Activated naive CD4-positive, alpha-beta T cell treated with anti-CD3 and anti-CD28 coated beads, Interleukin-2, amount 10 ng/mL, durations not matched to agents 7 days and 5 days (primary cell): ENCODE measurements around the gene CSTF3.

Source experiments
- CTCF ChIA-PET: fragments of 350-600 bp; sonication (Branson Sonifier 250); formaldehyde crosslinking; loops from one replicate; lab custom pipeline; 2021; ENCODE audit warnings: antibody characterized with exemption; lab: Charles Lee
- DNase-seq: peaks from one replicate; pipeline ENCODE4 v3.0.0-alpha.2; 2020
- H3K27ac Mint-ChIP-seq: one replicate; pipeline ENCODE4 v1.8.0; 2021; ENCODE audit warnings: mild to moderate bottlenecking, moderate library complexity, mixed read lengths
- H3K27me3 Mint-ChIP-seq: one replicate; pipeline ENCODE4 v1.8.0; 2021; ENCODE audit warnings: mild to moderate bottlenecking, mixed read lengths
- H3K36me3 Mint-ChIP-seq: one replicate; pipeline ENCODE4 v1.8.0; 2021; ENCODE audit warnings: mixed read lengths
- H3K4me1 Mint-ChIP-seq: one replicate; pipeline ENCODE4 v1.8.0; 2021; ENCODE audit warnings: mixed read lengths
- H3K4me3 Mint-ChIP-seq: one replicate; pipeline ENCODE4 v1.8.0; 2021; ENCODE audit warnings: mild to moderate bottlenecking, moderate library complexity, mixed read lengths
- H3K9me3 Mint-ChIP-seq: one replicate; pipeline ENCODE4 v1.8.0; 2021; ENCODE audit warnings: mixed read lengths

Gene CSTF3

DNA sequence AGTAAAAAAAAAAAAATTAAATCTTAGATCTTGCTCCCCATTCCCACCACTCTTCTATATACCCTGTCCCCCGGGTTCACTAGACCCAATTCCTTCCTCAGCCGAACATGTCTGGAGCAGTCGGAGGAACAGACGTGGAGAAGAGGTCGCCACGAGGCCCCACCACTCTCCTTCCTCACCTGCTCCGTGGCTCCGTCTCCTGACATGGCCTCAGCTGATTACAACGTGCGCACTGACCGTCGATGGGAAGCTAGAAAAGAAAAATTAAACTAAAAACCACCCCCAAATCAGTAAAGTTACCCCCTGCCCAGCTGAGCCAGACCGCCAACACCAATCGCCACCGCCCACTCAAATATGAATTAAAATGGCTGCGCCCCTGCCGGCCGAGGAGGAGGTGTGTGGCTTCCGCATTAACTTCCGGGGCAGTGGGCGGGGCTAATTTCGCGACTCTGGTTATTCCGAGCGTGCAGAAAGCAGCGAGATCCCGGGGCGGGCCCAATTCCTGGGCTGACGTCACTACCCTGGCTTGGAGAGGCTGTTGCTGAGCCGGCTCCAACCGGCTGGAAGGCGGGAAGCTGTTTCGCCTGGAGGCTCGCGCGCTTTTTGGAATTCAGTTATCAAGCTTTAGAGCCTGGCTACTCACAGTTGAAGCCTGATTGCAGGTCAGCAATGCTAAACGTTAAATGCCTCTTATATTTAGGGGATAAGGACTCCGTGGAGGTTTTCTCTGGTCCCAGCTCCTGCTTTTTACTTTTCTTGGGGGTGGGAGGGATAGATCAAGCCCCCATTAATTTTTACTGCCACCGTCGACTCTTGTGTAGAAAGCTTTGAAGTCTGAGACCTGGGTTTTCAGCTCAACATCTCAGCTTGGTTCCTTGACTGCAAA lies at the start of gene CSTF3:
Gene CSTF3 (minus strand): TSS at position 361 of the 886 bp plus-strand sequence. CDS start 155 bp downstream, at position 206.
- Mint-ChIP-seq H3K27ac (peak within 1 kb of the TSS; percentile 95), H3K27me3 (no peaks in the 10 kb centered on the region), H3K36me3 (peaks cover 24% of the 10 kb centered on the region), H3K9me3 (no peaks in the 10 kb centered on the region), H3K4me3 (peak within 1 kb of the TSS; percentile 100), H3K4me1 (peaks cover 39% of the 10 kb centered on the region)
- CTCF ChIA-PET, result interaction anchor here (1.0 kb wide), 1 partner anchor 8 kb away, joined by 3 read pairs; no protein-coding TSS in a partner anchor
- DNase-seq, result peak; percentile 98

DNA sequence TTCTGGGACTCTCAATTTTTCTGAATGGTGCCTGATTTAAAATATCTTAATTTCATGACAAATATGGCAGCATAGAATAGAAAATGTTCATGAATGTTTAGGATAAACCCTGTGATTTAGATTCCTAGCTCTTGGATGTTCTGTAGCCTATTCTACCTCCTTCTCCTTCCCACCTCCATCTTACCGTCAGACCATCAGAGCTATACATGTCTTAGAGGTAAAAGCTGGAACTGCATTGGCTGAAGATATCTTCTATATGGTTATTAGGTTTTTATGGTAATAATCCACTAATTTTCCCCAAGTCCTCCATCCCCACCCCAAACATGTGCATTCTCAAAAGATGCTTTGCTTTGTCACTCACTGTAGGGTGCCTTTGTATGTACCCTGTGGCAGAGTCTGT lies 46.9 kb upstream of the CSTF3 start:
- DNase-seq, result no peak
- no peaks in the 10 kb centered on the region for H3K36me3 Mint-ChIP-seq
- H3K27ac Mint-ChIP-seq, result no peak overlapping the region
- no peaks in the 10 kb centered on the region for H3K27me3 Mint-ChIP-seq
- CTCF ChIA-PET, result no interaction called here
- no peak overlapping the region for H3K4me3 Mint-ChIP-seq
- H3K4me1 Mint-ChIP-seq, result peaks cover 4% of the 10 kb centered on the region
- no peaks in the 10 kb centered on the region for H3K9me3 Mint-ChIP-seq

DNA sequence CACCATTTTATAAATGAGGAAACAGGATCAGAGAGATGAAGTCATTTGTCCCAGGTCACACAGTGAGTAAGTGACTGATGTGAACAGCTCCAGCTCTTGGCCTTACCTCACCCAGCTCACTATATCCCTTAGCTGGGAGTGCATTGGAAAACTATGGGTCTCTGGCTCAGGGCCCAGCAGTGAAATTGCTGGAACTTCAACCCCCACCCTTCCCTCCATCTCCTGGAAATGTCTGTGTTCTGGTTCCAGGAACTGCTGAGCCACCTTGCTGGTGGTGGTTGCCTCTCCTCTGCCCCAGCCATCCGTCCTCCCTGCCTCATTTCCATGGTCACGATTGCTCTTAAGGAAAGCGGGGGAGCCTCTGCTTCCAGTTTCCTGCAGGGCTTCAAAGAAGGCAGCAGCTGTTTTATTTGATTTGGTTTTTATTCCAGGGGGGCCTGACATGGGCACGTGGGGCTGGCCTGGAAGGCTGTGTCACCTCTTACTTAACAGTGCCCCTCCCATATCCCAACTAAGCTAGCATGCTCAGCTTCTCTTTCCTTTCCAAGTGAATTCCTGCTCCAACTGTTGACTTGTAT lies 46.2 kb upstream of the CSTF3 start:
- Mint-ChIP-seq H3K27ac (no peak overlapping the region), H3K27me3 (no peaks in the 10 kb centered on the region)

DNA sequence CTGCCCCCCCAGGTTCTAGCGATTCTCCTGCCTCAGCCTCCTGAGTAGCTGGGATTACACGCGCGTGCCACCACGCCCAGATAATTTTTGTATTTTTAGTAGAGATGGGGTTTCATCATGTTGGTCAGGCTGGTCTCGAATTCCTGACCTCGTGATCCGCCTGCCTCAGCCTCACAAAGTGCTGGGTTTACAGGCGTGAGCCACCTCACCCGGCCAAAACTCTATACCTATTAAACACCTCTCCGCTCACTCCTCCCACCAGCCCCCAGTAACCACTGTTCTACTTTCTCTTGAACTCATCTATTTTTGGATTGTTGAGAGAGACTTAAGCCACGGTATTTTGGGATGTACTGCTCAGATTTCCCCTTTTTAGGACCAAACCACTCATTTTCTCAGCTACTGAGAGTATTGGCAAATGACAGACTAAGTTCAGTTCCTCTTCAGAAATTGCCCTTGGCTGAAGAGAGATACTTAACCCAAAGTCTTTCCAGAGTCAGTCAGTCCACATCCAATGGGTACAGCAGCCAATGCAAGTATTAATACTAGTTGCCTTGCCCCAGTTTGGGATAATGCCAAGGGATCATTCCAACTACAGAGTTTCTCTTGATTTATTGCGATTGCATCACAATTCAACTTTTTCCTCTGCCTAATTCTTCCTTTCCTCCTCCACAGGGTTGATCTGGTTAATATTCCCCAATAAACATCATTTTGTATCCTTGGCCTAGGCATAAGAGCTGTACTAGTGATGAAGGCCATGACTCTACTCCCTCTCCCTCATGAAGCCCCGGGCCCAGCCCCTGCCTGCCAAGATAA lies 36.8 kb upstream of the CSTF3 start:
- CTCF ChIA-PET, result no interaction called here
- DNase-seq, result no peak
- Mint-ChIP-seq H3K27ac (no peak overlapping the region), H3K27me3 (no peaks in the 10 kb centered on the region), H3K4me1 (no peaks in the 10 kb centered on the region), H3K4me3 (no peak overlapping the region), H3K36me3 (no peaks in the 10 kb centered on the region), H3K9me3 (no peaks in the 10 kb centered on the region)

More for the DNA sequence above, 46.2 kb upstream of the CSTF3 start:
- CTCF ChIA-PET, result interaction anchor here (1.1 kb wide), 1 partner anchor 17 kb away, joined by 4 read pairs; no protein-coding TSS in a partner anchor
- no peak for DNase-seq
- no peaks in the 10 kb centered on the region for H3K9me3 Mint-ChIP-seq
- H3K36me3 Mint-ChIP-seq, result no peaks in the 10 kb centered on the region
- no peak overlapping the region for H3K4me3 Mint-ChIP-seq
- peaks cover 4% of the 10 kb centered on the region for H3K4me1 Mint-ChIP-seq

DNA sequence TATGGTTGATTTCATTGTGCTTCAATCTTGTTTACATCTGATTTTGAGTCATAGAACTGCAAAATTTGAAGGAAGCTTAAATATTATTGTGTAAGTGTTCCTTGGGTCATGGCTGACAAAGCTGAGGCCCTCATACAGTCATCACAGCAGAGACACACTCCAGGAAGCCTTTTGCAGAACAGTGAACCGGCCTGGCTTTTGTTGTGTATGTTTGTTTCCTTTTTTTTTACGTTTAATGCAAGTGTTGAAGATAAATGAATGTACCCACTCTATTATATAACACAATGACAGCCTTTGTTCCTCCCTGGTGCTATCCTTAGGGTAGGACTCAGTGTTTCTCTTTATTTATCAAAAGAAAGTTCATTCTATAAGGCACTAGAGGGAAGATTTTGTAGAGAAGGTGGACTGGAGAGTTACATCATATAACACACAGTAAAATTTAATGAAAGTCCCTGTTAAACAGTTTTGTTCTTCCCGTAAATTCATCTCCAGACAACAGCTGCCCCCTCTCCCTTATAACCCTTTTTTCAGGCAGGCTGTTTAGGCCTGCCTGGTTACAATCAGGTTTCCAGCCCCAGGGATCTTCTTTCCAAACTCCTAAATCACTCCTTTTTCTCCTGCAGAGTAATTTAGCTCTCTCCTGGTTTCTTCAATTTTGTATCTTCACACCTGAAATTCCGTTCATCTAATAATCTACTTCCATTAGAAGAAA lies 34.3 kb upstream of the CSTF3 start:
- no peak for DNase-seq
- H3K4me3 Mint-ChIP-seq, result no peak overlapping the region
- no peak overlapping the region for H3K27ac Mint-ChIP-seq
- H3K27me3 Mint-ChIP-seq, result no peaks in the 10 kb centered on the region
- no peaks in the 10 kb centered on the region for H3K9me3 Mint-ChIP-seq
- no peaks in the 10 kb centered on the region for H3K36me3 Mint-ChIP-seq
- CTCF ChIA-PET, result interaction anchor here (0.6 kb wide), 1 partner anchor 231 kb away, joined by 3 read pairs; no protein-coding TSS in a partner anchor
- H3K4me1 Mint-ChIP-seq, result no peaks in the 10 kb centered on the region

DNA sequence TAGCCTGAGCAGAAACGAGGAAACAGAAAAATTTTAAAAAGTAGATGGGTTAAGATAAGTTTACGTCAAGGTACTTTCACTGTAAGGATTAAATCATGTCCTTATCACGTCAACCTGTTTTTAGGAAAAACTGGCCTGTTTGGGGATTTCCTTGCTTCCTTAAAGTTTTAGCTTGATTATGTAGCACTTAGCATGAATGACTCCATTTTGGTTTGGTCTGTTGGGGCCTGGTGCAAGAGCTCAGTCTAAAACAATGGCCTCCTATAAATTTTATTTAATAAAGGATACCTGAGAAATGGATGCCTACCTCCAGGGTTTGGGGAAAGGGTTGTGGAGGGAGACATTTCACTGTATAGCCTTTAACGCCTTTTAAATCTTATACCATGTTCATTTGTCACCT lies 33.2 kb upstream of the CSTF3 start:
- no peaks in the 10 kb centered on the region for H3K36me3 Mint-ChIP-seq
- H3K4me3 Mint-ChIP-seq, result no peak overlapping the region
- H3K4me1 Mint-ChIP-seq, result no peaks in the 10 kb centered on the region
- H3K27ac Mint-ChIP-seq, result no peak overlapping the region
- no peaks in the 10 kb centered on the region for H3K9me3 Mint-ChIP-seq
- no peaks in the 10 kb centered on the region for H3K27me3 Mint-ChIP-seq
- DNase-seq, result no peak
- CTCF ChIA-PET, result no interaction called here

DNA sequence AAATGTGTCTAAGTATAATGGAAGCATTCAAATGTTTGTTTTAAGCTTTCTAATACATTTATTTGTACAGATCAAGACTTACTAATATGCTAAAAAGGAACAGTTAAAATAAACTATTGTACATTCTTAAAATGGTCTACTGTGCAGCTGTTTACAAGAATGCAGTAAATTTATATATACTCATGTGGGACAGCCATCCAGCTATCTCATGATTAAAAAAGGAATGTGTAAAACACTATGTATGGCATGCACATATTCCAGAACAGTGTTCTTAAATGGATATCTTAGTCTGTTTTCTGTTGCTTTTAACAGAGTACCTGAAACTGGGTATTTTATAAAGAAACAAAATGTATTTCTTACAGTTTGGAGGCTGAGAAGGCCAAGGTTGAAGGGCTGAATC lies 30.2 kb upstream of the CSTF3 start:
- H3K4me3 Mint-ChIP-seq, result no peak overlapping the region
- no peak for DNase-seq
- no peaks in the 10 kb centered on the region for H3K36me3 Mint-ChIP-seq
- CTCF ChIA-PET, result interaction anchor here (1.5 kb wide), 1 partner anchor 16 kb away, joined by 4 read pairs; no protein-coding TSS in a partner anchor
- no peaks in the 10 kb centered on the region for H3K9me3 Mint-ChIP-seq
- no peaks in the 10 kb centered on the region for H3K27me3 Mint-ChIP-seq
- no peak overlapping the region for H3K27ac Mint-ChIP-seq
- H3K4me1 Mint-ChIP-seq, result no peaks in the 10 kb centered on the region

DNA sequence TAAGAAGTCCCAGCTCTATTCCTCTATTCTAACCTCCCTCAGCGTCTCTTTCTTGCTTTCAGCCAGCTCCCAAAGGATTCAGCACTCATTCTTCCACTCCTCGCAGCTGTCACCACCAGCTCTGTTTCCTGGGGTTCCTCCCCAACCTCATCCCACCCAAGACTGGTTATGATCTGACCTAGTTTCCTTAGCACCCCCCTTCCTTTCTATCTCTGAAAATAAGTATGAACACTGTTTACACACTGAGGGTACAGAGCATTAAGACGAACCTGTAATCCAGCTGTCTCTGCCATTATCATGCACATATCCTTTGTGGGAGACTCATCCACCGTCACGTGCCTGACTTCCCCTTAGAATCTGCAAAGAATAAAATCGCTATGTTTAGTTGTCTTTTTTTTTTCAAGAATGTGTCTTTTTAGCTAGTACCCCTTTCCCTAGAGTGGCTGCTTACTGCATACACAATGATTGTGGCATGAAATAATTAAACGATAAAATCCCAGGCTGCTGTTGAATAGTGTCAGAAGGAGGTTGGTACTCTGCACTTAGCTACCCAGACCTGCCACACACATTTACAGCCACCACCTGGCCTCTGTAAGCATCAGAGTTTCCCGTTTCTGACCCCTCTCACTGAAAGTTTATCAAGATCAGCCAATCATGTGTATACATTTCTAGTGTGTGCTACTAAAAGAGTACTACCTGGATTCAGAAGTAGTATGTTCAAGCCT lies 26.9 kb upstream of the CSTF3 start:
- CTCF ChIA-PET, result interaction anchor here (0.6 to 1.3 kb wide), 2 partner anchors 11 to 297 kb away, joined by 3 read pairs; no protein-coding TSS in a partner anchor
- Mint-ChIP-seq H3K36me3 (no peaks in the 10 kb centered on the region), H3K4me3 (no peak overlapping the region), H3K9me3 (no peaks in the 10 kb centered on the region), H3K27ac (no peak overlapping the region), H3K27me3 (no peaks in the 10 kb centered on the region), H3K4me1 (no peaks in the 10 kb centered on the region)
- DNase-seq, result no peak

DNA sequence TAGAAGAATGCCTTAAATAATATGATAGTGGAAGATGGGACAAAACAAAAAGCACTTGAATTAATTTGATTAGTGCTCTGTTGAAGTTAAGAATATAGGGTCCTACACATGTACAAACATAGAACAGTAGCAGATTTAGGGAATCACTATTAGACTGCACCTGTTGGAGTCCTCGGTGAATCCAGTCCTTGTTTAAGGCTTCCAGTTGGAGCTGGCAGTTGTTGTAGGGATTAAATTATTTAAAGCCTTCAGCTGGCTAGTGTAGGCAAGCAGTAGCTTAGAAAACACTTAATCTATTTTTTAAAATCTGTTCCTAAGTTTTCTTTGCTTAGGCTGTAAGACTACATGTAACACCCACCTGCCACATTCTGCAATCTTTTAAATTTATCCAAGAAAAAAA lies 24.5 kb upstream of the CSTF3 start:
- no peaks in the 10 kb centered on the region for H3K9me3 Mint-ChIP-seq
- no peak overlapping the region for H3K4me3 Mint-ChIP-seq
- no peaks in the 10 kb centered on the region for H3K27me3 Mint-ChIP-seq
- H3K36me3 Mint-ChIP-seq, result no peaks in the 10 kb centered on the region
- H3K27ac Mint-ChIP-seq, result no peak overlapping the region
- no peak for DNase-seq
- CTCF ChIA-PET, result no interaction called here
- H3K4me1 Mint-ChIP-seq, result peaks cover 2% of the 10 kb centered on the region

DNA sequence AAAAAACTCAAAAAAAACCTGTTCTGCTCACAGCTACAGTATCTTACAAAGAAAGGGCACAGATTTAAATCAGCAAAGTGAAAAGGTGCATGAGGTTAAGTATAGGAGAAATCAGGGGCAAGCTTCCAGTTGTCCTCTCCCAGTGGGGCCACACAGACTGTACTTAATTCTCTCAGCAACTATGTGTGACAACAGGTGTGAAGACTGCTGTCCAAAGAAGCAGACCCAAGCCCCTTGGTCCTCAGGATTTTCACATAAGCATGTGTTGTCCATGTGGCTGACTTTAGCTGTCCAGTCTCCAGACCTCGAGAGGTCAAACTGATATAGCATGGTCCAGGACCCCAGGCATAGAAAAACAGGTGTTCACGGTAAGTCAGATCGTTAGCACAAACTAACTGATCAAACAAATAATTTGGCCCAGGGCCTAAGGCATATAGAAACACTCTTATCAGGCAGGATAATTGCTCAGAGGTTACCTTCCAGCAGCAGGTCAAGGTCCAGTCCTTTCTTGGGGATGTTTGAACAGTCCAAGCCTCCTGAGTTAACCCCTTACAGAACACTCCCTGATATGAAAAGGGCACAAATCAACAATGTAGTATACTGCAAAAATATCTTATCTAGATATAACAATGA lies 21.1 kb upstream of the CSTF3 start:
- CTCF ChIA-PET, result no interaction called here
- Mint-ChIP-seq H3K36me3 (peaks cover 3% of the 10 kb centered on the region), H3K4me1 (peaks cover 22% of the 10 kb centered on the region), H3K9me3 (peaks cover 4% of the 10 kb centered on the region), H3K27ac (no peak overlapping the region), H3K27me3 (peaks cover 4% of the 10 kb centered on the region), H3K4me3 (no peak overlapping the region)
- DNase-seq, result no peak

DNA sequence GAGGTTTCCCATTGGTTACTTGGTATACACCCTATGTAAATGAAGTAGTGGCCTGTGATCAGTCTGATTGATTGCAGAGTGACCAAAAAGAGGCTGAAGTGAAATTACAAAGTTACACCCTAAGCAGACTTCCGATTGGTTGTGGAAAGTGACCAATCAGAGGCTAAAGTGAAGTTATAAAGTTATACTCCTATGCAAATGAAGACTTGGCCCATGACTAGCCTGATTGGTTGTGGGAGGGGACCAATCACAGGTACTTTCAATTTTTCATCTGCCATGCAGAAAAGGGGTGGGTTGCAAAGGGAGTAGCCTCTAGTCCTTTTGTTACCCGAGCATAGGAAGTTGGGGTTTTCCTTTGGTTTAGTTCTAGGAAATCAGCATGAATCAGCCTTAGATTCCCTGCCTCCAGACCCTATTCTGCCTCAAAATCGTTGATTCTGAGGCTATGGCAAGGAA lies 18.1 kb upstream of the CSTF3 start:
- Mint-ChIP-seq H3K27me3 (peaks cover 5% of the 10 kb centered on the region), H3K36me3 (peaks cover 3% of the 10 kb centered on the region), H3K9me3 (peaks cover 4% of the 10 kb centered on the region), H3K4me3 (no peak overlapping the region), H3K27ac (peak overlapping the region; percentile 67), H3K4me1 (peaks cover 22% of the 10 kb centered on the region)
- DNase-seq, result peak; percentile 38
- CTCF ChIA-PET, result no interaction called here

DNA sequence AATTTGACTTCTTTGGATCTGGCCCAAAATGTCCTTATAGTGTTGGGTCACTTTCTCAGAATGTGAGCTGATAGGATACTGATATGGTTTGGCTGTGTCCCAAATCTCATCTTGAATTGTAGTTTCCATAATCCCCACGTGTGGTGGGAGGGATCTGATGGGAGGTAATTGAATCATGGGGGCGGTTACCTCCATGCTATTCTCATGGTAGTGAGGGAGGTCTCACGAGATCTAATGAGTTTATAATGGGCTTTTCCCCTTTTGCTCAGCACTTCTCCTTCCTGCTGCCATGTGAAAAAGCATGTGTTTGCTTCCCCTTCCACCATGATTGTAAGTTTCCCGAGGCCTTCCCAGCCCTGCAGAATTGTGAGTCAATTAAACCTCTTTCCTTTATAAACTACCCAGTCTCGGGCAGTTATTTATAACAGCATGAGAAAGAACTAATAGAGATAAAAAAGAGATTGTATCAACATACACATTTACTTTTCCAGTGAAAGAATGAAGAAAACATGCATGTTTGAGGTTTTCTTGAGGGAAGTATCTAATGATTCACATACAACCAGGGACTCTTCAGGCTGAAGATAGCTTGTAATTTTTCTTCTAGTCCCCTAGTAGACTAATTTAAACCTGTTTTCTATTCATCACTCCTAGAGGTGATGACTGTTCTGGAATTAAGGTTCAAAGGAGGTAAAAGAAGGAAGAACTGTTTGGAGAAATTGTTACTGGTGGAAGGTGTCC lies 17.3 kb upstream of the CSTF3 start:
- peaks cover 4% of the 10 kb centered on the region for H3K9me3 Mint-ChIP-seq
- CTCF ChIA-PET, result no interaction called here
- H3K27ac Mint-ChIP-seq, result no peak overlapping the region
- no peak for DNase-seq
- peaks cover 5% of the 10 kb centered on the region for H3K27me3 Mint-ChIP-seq
- H3K4me1 Mint-ChIP-seq, result peaks cover 22% of the 10 kb centered on the region
- peaks cover 3% of the 10 kb centered on the region for H3K36me3 Mint-ChIP-seq
- H3K4me3 Mint-ChIP-seq, result no peak overlapping the region
